Kidney glomerular epithelial cell (primary cell): ENCODE measurements around the gene USP28.
A peak's percentile ranks its signal among the peaks of the same experiment; 100 is the strongest.
"Not testable (repeated sequence)": the region's sequence is repeated elsewhere in the genome, so short reads cannot be mapped to it uniquely, and the experiment has no call there.

Source experiments
- DNase-seq: peaks from one replicate; lab custom pipeline; 2025; lab: John Stamatoyannopoulos, UW

Gene USP28, protein sequence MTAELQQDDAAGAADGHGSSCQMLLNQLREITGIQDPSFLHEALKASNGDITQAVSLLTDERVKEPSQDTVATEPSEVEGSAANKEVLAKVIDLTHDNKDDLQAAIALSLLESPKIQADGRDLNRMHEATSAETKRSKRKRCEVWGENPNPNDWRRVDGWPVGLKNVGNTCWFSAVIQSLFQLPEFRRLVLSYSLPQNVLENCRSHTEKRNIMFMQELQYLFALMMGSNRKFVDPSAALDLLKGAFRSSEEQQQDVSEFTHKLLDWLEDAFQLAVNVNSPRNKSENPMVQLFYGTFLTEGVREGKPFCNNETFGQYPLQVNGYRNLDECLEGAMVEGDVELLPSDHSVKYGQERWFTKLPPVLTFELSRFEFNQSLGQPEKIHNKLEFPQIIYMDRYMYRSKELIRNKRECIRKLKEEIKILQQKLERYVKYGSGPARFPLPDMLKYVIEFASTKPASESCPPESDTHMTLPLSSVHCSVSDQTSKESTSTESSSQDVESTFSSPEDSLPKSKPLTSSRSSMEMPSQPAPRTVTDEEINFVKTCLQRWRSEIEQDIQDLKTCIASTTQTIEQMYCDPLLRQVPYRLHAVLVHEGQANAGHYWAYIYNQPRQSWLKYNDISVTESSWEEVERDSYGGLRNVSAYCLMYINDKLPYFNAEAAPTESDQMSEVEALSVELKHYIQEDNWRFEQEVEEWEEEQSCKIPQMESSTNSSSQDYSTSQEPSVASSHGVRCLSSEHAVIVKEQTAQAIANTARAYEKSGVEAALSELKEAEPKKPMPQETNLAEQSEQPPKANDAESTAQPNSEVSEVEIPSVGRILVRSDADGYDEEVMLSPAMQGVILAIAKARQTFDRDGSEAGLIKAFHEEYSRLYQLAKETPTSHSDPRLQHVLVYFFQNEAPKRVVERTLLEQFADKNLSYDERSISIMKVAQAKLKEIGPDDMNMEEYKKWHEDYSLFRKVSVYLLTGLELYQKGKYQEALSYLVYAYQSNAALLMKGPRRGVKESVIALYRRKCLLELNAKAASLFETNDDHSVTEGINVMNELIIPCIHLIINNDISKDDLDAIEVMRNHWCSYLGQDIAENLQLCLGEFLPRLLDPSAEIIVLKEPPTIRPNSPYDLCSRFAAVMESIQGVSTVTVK

DNA sequence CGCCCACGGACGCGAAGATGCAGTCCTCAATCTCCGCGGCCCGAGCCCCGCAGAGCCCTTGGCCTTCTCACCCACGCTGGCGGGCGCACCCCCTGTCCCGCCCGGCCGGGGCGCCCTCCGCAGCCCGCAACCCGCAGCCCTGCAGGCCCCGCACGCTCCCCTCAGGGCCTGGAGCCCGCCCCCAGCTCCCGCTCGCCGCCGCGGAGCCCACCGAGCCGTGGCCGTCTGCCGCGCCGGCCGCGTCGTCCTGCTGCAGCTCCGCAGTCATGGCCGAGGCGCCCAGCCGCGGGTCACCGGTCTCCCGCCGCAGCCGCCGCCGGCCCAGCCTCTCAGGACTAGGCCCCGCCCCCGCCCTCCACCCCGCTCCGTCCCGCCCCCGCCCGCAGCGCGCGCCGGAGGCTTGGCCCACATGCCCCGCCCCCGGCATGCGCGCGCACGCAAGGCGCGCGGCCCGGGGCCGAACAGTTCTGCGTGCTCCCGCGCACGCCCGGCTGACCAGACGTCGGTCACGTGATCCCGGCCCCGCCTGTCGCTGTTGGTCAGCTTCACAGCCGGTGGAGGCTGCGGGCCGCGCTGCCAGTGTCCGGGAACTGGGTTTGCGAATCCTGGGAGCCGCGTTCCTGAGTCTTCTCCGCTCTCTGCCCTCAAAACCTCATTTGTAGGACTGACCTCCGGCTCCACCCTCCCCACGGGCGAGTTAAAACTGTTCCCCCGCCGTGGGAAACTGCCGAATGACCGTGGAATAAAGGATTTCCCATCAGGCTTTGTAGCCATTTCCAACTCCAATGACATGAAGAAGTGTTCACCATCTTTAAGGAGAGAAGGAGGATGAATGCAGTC is at the start of gene USP28:
Gene USP28, minus strand, starts transcription at position 339 of the 840 bp plus-strand sequence. Its CDS starts 71 bp downstream, at position 268.
- peak; percentile 90 for DNase-seq

DNA sequence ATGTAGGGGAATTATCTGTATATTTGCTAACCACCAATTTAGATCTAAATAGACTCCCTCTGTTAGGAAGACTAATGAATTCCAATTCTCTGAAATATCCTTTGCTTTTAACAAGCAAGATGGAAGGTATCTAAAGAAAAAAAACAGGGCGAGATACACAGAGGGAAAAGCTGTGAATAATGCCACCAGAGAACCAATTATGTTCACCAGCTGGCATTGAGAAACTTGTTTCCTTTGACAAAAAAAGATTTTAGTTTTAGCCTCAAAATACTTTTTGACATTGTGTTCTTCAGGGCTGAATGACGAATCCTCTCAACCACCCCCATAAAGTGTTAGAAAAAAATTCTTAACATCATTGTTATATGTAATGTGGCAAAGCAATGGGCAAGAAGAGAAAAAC is 48.2 kb upstream of the USP28 start:
- no peak for DNase-seq

DNA sequence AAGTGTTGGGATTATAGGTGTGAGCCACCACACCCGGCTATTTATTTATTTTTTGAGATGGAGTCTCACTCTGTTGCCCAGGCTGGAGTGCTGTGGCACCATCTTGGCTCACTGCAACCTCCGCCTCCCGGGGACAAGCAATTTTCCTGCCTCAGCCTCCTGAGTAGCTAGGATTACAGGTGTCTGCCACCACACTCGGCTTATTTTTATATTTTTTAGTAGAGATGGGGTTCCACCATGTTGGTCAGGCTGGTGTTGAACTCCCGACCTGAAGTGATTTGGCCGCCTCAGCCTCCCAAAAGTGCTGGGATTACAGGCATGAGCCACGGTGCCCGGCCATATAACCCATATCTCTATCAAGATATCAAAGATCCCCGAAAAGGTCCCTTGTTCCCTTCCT is 36.1 kb upstream of the USP28 start:
- DNase-seq: not testable (repeated sequence)

DNA sequence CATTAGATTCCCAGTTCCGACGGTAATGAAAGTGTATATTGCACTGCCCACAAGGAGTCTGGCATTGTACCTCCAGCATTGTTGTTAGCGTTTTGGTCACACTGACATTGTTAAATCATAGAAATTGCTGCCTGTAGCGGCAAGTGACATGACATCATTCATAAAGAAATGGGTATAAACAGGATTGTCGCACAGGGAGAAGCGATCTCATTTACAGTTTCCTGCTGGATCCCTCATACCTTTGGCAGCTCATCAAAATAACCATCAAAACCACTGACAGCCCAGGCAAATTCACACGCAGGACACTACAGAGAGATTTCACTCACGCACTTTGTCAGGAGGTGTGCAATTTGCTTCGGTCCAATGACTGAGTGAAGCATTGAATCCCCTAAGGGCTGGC is 32.7 kb upstream of the USP28 start:
- no peak for DNase-seq

DNA sequence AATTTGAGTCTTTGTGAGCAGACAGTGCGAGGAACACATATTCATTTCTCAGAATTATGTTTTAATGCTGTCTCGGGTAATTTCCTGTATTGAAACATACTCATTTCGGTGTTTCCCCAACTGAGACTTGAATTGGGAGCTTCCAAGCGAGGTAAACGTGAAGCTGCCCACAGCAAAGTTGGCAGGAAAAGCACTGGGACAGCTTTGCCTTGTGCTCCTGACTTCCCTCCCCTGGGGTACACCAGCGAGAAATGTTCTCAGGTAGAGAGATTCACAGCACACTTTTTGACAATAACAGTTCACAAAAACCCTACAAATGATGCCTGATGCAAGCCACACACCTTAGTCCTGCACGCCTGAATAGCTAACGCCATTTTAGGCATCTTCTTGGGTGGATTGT is 32.3 kb upstream of the USP28 start:
- DNase-seq: no peak

DNA sequence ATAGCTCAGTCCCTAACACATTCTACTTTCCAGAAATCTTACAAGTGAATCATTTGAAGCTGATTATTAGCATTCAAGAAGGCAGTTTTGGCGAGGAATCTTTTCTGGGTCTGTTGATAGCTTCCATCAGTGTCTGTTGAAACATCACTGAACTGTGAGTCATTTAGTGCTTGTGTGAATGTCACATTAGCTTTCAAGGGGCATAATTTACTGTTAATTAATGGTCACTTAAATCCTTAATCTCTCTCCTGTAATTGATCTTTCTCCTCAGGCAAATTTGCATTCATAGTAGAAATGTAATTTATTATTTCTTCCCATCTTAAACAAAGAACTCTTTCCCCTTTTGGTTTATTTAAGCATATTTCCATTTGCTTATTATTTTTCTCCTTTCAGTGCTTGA is 31.8 kb upstream of the USP28 start:
- DNase-seq: no peak

DNA sequence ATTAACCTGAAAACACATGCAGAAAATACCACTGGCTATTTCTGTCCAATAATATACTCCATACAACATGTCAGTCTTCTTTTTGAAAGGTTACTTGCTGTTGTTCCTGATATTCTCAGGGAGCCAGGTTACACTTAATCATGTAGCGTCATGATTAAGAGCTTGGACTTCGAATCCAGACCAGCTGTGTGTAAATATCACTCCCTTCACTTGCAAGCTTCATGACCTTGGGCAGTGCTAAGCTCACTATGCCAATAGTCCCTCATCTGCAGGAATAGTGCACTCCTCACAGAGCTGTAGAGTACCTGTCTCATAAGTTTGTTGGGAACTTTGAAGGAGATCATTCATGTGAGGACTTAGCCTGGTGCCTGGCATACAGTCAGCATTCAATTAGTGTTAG is 31.1 kb upstream of the USP28 start:
- no peak for DNase-seq

DNA sequence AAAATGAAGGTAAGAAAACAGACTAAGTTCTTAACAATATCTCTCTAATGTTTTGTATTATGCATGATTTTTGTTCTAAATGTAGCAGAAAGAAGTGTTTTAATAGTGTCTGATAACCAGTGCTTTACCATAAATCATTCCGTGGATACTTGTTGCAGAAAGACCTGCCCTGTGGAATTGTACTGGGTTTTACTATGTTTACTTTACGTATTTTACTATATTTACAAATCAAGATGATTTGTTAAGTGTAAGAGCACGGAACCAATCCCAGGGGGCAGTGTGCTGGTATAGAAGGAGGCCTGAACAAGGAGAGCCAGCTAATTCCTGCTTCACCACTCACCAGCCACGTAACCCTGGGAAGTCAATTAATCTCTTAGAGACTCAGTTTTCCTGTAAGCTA is 30.7 kb upstream of the USP28 start:
- DNase-seq: no peak

DNA sequence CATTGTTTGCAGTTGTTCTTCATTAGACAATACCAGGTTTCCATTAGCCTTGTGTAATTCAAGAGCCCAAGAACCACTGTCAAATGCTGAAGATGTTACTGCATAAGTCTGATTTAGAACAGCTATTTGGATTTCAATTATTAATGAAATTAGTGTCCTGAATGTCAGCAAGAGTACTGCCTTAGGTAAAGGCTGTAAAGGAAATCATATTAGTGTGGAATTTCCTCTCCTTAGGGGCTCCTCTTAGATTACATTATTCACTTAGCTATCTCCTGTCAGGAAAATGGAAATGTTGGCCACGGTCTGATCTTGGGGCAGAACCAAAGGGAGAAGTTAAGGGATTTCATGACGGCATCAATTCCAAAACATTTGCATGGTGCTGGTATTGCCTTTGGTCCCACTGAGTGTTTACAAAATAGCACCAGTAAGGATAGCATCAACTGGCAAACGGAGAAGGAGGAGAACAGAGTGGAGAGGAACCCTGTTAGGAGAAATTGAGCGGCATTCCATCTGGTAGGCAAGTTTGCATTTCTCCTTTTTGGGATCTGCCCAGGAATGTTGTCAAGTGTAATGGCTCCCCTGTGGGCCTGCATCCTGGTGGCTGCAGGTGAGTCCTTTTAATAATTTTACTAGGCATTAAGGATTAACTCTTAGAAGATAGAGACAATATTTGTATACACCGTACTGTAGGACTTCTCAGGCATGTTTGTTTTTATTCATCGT is 29.2 kb upstream of the USP28 start, which contains the start of gene HTR3B:
Gene HTR3B, plus strand, starts transcription at position 418 of the 723 bp plus-strand sequence. Its CDS starts 138 bp downstream, at position 556.
- DNase-seq: no peak

DNA sequence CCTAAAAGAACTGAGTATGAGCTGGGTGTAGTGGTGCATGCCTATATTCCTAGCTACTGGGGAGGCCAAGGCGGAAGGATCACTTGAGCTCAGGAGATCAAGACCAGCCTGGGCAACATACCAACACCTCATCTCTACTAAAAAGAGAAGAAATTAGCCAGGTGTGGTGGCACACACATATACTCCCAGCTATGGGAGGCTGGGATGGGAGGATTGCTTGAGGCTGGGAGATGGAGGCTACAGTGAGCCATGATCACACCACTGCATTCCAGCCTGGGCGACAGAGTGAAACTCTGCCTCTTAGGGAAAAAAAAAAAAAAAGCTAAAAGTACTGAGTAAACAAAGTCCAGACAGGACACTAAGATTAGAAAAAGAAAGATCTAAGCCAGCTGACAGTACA is 25.8 kb upstream of the USP28 start:
- no peak for DNase-seq

DNA sequence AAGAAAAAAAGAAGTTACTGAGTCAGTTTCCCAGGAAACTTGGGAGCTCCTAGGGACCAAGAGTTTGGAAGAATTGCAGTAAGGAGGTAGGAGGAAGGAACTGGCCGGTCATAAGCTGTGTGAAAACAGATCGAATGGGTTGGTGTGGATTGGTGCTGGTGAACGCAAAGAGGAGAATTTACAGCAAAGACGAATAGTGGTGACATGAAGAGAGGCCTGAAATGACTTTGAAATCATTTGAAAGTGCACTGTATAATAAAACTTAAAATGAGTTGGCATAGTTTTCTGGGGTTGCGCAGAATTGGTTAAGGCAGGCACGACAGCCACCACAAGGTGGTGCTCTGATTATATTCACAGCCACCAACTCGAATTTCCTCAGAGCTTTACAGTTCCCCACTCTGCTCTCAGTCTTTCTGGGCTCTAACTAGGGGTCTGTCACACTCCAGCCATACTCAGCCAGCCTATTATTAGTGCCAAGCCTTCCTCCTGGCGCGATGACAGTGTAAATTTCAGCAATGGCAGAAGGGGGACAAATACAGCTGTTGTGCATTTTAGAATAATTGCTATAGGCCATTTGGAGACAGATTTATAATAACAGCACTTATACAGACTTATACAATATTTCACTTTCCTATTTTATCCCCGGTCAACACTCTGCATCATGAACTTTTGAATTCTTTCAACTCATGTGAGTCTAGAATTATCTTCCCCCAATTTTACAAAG is 20.9 kb upstream of the USP28 start:
- peak; percentile 9 for DNase-seq

DNA sequence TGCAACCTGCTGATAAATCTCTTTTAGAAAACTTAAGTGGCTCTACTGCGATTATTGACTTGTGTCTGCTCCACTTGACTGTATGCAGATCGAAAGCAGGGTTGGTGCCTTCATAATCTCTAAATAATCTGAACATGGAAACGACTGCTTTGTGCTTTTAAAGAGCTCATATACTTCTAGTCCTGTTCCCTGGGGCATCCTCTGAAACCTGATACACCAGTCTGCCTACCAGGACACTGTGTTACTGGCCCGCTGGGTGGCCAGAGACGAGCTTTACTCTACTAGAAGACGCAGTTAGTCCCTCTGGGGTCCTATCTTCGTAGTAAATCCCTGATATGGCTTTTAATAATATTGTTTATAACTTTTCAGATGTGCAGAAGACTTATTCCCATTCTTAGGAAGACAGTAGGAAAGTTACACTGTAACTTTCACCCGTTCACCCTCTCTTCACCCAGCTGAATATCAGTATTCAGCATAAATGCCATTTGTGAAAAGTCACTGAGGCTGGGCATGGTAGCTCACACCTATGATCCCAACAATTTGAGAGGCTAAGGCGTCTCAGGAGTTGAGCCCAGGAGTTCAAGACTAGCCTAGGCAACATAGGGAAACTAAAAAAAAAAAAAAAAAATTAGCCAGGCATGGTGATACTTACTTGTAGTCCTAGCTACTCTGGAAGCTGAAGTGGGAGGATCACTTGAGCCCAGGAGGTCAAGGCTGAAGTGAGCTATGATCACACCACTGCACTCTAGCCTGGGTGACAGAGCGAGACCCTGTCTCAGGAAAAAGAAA is 20.2 kb upstream of the USP28 start:
- DNase-seq: no peak

DNA sequence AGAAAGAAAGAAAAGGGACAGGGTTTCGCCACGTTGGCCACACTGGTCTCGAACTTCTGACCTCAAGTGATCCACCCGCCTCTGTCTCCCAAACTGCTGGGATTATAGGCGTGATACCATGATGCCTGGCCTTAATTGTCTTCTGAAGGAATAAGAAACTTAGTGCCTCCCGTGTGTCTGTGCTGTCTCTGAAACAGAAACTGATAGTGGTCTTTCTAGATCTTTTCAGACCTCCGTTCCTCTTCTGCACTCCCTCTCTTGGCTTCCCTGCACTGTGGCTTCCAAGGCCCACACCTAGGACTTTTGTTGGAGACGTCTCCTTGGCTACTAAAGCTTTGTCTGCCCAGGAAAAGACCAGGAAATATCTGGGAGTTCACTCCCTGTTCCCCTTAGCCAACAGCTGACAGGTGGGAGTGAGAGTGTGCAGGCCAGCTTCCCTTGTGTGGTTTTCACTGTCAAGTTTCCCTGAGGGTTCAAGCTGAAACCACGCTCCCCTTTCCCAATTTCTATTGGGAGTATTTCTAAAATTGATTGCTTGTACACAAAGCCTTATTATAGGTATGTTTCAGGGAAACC is 19.1 kb upstream of the USP28 start:
- no peak for DNase-seq

DNA sequence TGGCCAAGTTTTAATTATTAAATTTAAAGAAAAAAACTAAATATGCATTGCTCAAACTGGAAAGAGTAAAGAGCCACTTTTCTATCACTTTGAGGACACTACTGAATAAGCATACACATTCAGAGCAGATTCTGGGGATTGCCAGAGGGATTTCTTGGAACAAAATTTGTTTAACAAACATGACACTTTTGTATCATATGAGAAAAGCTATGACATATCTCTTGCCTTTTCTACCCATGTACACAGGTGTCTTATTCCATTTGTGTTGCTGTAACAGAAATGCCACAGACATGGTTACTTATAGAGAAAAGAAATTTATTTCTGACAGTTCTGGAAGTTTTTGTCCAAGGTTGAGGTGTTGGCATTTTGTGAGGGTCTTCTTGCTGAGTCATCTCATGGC is 13.5 kb upstream of the USP28 start:
- no peak for DNase-seq

DNA sequence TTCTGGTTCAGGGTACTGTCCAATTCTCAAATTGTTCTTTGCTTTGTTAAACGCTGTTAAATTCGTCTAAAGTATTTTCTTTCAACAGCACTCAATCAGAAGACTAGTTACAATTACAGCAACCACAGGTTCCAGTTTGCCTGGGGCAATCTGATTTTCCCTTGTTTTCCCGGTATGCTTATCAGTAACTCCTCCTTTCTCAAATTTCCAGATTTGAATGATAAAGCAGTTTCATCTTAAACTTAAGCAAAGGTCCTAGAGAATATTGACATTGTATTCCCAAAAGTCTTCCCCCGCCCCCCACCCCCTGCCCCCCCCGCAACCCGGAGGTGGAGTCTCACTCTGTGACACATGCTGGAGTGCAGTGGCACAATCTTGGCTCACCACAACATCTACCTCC is 10.5 kb upstream of the USP28 start:
- no peak for DNase-seq

DNA sequence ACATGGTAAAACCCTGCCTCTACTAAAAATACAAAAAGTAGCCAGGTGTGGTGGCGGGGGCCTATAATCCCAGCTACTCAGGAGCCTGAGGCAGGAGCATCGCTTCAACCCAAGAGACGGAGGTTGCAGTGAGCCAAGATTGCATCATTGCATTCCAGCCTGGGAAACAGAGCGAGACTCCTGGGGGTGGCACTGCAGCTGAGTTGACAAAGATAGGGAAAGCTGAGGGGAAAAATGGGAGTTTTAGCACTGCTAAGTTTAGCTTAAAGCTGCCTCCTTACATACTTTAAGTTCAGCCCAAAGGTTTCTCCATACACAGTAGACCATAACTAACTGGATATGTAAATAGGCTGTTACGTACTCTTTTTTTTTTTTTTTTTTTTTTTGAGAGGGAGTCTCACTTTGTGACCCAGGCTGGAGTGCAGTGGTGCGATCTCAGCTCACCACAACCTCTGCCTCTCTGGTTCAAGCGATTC is 9.0 kb upstream of the USP28 start:
- DNase-seq: peak; percentile 53

DNA sequence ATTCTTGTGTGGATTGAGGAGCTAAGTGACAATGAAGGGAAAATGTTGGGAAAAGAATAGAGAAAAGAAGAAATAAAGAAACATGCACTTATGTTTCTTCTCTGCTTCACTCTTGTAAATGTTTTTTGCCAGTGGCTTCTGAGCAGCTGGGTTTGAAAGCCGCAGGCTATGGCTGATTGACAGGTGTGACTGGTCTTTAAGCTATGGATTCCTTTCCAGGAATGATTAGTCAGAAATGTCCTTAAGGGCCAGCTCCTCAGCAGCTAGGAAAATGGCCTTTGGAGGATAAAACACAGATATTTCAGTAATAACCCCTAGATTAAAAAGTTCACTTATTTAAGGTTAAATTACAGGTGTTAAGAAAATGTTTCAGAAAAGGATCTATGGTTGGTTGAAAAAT is 6.5 kb upstream of the USP28 start:
- DNase-seq: no peak

DNA sequence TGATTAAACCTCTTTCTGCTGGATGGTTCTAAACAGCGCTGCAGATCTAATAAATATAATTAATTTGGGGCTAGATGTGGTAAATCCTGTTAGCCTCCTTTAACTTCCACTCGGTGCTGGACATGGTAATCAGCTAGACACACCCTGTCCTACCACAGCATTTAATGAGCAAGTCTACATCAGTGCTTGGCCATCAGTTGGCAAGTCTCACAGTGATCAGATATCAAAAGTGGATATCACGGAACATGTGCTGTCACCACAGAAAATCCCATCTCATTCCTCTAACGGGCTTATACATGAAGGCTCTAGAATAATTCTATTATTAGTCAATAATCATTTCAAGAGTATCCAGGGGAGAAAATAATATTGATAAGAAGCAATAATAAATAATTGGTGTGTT is 5.6 kb upstream of the USP28 start:
- DNase-seq: no peak

DNA sequence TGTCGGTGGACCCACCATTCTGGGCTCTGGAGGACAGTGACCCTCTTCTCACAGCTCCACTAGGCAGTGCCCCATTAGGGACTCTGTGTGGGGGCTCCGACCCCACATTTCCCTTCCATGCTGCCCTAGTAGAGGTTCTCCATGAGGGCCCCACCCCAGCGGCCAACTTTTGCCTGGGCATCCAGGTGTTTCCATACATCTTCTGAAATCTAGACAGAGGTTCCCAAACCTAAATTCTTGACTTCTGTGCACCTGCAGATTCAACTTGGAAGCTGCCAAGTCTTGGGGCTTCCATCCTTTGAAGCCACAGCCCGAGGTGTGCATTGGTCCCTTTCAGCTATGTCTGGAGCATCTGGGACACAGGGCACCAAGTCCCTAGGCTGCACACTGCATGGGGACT is 4.1 kb upstream of the USP28 start:
- DNase-seq: not testable (repeated sequence)
